Type B pancreatic cell (in vitro differentiated cells): ENCODE results near the gene MTREX. TPM values are rescaled to one million over a fixed set of nuclear protein-coding genes. Genes with fewer than 3 reads are reported as not detected.

Experiments used
- DNase-seq: peaks from one replicate; pipeline ENCODE4 v3.0.0; 2021; ENCODE audit warnings: mixed read lengths; ENCODE audit not compliant: unreplicated experiment; ENCODE audit errors: extremely low spot score
- H3K27ac Mint-ChIP-seq: 2 replicates; pipeline ENCODE4 v1.8.0; 2021; ENCODE audit warnings: mild to moderate bottlenecking, mixed read lengths
- H3K27me3 Mint-ChIP-seq: 2 replicates; pipeline ENCODE4 v1.8.0; 2021; ENCODE audit warnings: mixed read lengths
- H3K36me3 Mint-ChIP-seq: 2 replicates; pipeline ENCODE4 v1.8.0; 2021; ENCODE audit warnings: mixed read lengths
- H3K4me1 Mint-ChIP-seq: one replicate; pipeline ENCODE4 v1.8.0; 2021; ENCODE audit warnings: mixed read lengths; ENCODE audit not compliant: unreplicated experiment
- H3K4me3 Mint-ChIP-seq: 2 replicates; pipeline ENCODE4 v1.8.0; 2021; ENCODE audit warnings: mild to moderate bottlenecking, mixed read lengths
- H3K9me3 Mint-ChIP-seq: 2 replicates; pipeline ENCODE4 v1.8.0; 2021; ENCODE audit warnings: mixed read lengths
- total RNA-seq: library from RNA; stranded (reverse); gene quantifications from 2 replicates; pipeline ENCODE4 v1.2.1, GENCODE V29; 2021; ENCODE audit warnings: low replicate concordance
- TF ChIP-seq, protein P1 (sequence below): fragments of 200-600 bp; sonication (generic); conservative IDR thresholded peaks from 2 replicates; pipeline ENCODE4 v1.5.0; 2021; ENCODE audit warnings: antibody characterized with exemption, mild to moderate bottlenecking

Gene MTREX
- total RNA-seq, 1 donor from 2014 or later: 77.5 TPM

DNA sequence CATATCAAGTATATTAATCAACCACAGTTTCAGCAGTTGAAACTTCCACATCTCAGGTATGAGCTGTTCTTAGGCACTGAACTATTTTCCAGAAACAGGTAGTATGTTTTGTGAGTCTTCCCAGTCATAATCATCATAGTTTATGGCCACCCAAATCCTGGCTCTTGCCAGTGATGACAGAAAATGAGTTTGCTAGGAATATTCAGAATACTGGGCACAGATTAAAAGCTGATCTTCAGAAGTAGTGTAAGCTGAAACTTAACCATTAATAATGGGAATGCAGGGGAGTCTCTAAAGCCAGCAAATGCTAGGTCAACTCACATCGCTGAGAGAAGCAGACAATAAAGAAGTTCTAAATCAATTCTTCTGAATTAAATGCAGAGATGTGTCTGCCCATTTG, 162.5 kb downstream of the MTREX start:
- Mint-ChIP-seq H3K9me3 (no peaks in the 10 kb centered on the region), H3K36me3 (peaks cover 7% of the 10 kb centered on the region), H3K4me1 (no peaks in the 10 kb centered on the region), H3K27ac (no peak overlapping the region), H3K27me3 (no peaks in the 10 kb centered on the region), H3K4me3 (no peak overlapping the region)
- no peak for DNase-seq
- TF ChIP-seq, protein P1, sequence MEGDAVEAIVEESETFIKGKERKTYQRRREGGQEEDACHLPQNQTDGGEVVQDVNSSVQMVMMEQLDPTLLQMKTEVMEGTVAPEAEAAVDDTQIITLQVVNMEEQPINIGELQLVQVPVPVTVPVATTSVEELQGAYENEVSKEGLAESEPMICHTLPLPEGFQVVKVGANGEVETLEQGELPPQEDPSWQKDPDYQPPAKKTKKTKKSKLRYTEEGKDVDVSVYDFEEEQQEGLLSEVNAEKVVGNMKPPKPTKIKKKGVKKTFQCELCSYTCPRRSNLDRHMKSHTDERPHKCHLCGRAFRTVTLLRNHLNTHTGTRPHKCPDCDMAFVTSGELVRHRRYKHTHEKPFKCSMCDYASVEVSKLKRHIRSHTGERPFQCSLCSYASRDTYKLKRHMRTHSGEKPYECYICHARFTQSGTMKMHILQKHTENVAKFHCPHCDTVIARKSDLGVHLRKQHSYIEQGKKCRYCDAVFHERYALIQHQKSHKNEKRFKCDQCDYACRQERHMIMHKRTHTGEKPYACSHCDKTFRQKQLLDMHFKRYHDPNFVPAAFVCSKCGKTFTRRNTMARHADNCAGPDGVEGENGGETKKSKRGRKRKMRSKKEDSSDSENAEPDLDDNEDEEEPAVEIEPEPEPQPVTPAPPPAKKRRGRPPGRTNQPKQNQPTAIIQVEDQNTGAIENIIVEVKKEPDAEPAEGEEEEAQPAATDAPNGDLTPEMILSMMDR: no peak

DNA sequence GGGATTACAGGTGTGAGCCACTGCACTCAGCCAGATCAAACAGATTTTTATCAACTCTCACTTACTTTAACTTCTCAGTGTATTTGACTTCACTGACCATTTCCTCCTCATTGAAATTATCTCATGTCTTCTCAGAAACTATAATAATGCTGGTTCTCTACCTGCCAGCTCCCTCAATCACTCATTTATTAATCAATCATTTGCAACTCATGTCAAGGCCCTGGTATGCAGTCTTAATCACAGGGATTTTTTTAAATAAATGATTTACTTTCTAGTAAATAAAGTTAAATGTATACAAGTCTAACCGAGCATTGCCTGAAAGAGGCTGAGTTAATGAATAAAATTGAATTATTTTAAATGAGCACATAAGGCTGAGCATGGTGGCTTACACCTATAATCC, 163.7 kb downstream of the MTREX start:
- TF ChIP-seq, protein P1: no peak
- H3K36me3 Mint-ChIP-seq: no peaks in the 10 kb centered on the region
- no peaks in the 10 kb centered on the region for H3K9me3 Mint-ChIP-seq
- no peaks in the 10 kb centered on the region for H3K27me3 Mint-ChIP-seq
- no peak for DNase-seq
- no peaks in the 10 kb centered on the region for H3K4me1 Mint-ChIP-seq
- no peak overlapping the region for H3K27ac Mint-ChIP-seq
- H3K4me3 Mint-ChIP-seq: no peak overlapping the region

DNA sequence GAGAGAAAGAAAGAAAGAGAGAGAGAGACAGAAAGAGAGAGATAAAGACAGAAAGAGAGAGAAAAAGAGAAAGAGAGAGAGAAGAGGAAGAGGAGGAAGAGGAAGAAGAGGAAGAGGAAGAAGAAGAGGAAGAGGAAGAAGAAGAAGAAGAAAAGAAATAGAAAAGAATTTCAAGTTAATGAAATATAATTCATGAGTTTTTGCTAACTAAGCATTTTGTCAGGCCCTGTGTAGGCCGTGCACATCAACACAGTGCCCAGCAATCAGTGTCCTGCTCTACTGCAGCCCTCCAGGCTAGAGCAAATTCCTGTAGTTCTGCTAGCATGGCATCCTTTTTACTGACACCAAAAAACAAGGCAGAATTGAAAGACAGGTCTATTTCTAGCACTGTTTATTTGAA, 164.9 kb downstream of the MTREX start:
- DNase-seq: no peak
- H3K4me3 Mint-ChIP-seq: no peak overlapping the region
- H3K9me3 Mint-ChIP-seq: no peaks in the 10 kb centered on the region
- TF ChIP-seq, protein P1: no peak
- H3K36me3 Mint-ChIP-seq: no peaks in the 10 kb centered on the region
- H3K27me3 Mint-ChIP-seq: no peaks in the 10 kb centered on the region
- no peaks in the 10 kb centered on the region for H3K4me1 Mint-ChIP-seq
- no peak overlapping the region for H3K27ac Mint-ChIP-seq

Other genes starting within 250 kb of the MTREX start
- gene GZMA, start 205.3 kb upstream of the MTREX start, total RNA-seq: not detected in 2 replicates
- gene GPX8, start 147.8 kb upstream of the MTREX start, total RNA-seq: 34.6 and 58.6 TPM in 2 replicates
- gene CDC20B, start 134.8 kb upstream of the MTREX start, total RNA-seq: 0.38 and 0.92 TPM in 2 replicates
- 0.17 and 0.36 TPM in 2 replicates for gene MCIDAS, start 80.7 kb upstream of the MTREX start, total RNA-seq
- 1.6 and 2.7 TPM in 2 replicates for gene CCNO, start 74.4 kb upstream of the MTREX start, total RNA-seq
- gene DHX29, start 295 bp upstream of the MTREX start, total RNA-seq: 21.7 and 24.0 TPM in 2 replicates
- 12.8 and 15.9 TPM in 2 replicates for gene PLPP1, start 227.0 kb downstream of the MTREX start, total RNA-seq